NCI-H2196 (cell line): ENCODE results near the gene SLC25A43.
A peak's percentile ranks its signal among the peaks of the same experiment; 100 is the strongest.

Experiments used
- DNase-seq: peaks from one replicate; lab custom pipeline; 2025; ENCODE audit not compliant: unreplicated experiment; lab: John Stamatoyannopoulos, UW

The SLC25A43 gene

DNA sequence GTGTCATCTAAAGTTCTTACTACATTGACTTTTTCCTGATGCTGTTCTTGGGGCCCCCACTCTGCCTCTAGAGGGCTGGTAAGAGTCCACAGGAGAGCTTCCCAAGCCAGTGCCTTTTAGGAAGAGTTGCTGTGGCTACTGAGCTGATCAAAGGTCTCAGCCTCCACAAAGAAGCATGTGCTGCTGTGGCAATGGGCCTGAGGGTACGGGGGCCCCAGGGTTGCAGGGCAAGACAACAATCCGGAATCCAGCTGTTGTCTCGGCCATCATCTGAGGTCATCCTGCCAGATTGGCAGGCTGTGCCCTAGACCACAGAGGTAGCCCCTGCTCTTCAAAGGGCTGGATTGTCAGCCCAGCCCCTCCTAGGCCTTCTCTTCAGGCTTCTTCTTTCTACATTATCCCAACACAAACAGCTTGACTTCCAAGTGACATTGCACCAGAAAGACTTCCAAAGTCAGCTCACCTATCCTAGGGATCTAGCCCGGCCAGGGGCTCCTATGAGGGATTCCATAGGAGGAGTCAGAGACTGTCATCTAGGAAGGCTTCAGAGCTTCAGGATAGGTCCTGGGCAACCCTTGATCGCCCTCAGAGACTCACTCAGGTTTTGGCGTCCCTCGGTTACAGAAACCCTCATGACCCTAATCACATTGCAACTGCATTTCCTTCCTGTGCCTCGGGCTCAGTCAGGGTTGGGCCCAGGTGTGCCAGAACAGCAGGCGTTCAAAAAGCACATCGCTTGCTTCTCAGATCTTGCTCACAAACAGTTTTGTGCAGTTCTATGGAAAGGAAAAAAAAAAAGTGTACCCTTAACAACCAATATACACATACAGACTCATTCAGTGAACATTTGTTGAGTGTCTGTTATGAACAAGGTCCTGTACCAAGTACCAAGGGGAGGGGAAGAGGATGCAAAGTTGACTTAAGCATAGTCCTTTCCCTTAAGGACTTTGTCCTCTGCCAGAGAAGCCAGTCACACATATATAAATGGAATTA is 96.9 kb downstream of the SLC25A43 start:
- no peak for DNase-seq

DNA sequence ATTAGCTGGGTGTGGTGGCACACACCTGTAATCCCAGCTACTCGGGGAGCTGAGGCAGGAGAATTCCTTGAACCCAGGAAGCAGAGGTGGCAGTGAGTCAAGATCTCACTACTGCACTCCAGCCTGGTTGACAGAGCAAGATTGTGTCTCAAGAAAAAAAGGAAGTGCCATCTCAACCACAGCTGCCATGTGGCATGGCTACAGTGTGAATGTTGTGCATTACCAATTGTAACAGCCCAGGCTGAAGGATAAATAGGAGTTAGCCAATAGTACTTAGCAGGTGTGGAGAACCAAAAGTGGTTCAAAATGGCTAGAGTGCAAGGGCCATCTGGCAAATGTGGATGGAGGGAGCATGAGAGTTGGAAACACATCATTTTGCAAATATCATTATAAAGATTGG is 98.0 kb downstream of the SLC25A43 start:
- DNase-seq, result no peak

DNA sequence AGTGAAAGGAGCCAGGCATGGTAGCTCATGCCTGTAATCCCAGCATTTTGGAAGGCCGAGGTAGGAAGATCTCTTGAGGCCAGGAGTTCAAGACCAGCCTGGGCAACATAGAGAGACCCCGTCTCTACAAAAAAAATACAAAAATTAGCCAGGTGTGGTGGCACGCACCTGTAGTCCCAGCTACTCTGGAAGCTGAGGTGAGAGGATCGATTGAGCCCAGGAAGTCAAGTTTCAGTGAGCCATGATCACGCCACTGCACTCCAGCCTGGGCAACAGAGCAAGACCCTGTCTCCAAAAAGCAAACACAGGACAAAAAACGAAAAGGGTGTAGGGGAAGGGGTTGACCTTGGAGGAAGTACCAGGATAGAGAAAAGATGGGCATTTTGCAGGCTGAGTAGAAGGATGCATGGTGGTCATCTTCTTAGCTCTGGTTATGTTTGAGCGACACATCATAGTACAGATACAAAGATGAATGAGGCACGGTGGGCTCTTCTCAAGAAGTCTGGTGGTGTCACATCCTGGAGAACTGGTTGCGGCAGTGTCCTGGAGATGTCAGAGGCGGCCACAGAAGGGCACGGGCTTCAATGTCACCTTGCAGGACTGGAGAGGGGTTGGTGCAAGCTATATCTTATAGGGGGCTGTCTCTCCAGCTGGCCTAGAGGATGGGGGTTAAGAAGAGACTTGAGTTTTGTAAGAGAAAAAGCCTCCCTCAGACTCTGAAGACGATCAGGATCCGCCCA is 101.1 kb downstream of the SLC25A43 start:
- DNase-seq, result no peak

DNA sequence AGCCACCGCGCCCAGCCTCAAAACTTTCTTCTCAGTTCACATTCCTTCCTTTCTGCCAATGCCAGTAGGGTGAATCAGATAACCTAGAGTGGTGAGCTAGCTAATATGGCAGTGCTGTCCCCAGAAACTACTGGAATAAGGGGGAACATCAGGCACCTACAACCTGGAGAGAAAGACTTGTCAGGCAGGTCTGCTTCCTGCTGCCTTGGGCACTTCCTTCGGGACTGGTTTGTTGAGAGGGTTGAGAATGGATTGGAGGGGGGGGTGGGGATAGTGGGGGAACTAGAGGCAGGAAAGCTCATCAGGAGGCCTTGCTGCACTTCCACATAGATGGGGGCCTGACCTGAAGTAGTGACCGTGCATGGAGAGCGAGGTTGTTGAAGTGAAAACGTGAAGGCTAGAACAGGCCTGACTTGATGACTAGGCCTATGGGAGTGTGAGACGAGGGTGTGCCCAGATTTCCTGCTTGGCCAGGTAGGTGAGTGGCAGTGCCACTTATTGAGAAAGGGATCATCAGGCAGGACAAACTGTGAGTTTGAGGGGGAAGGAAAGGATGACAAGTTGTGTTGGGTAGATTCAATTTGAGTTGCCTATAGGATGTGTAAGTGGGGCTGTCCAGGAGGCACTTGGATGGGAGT is 102.5 kb downstream of the SLC25A43 start:
- DNase-seq, result no peak

DNA sequence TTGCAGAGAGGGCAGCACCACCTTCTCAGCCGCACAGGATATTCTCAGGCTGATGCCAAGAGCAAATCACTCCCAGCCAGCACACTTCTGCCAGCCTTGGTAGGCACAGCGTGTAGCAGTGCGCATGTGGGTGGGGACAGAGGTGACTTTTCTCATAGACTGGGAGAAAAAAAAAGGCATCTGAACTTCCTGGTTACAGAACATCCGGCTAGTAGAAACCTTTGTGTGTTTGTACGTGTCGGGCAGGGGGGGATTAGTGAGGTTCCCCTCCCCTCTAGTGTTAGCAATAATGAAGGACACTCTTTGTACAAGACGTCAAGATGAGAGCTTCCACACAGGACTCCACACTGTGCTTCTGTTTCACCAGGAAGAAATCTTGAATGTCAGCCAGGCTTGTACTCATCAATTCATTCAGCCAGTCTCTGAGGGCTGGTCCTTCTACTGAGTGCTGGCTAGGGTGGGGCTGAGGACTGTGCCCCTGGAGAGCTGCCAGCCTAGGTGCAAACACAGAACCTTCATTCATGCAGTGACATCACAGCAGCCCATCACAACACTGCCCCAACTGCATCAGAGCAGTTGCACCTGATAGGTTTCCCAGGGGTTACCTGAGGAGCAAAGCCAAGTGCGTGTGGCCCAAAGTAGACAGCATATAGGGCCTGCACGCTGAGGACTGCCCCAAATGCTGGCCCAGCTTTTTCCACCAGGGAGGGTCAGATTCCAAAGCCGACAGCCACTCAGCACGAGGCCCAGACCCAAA is 103.8 kb downstream of the SLC25A43 start:
- DNase-seq, result peak; percentile 65

DNA sequence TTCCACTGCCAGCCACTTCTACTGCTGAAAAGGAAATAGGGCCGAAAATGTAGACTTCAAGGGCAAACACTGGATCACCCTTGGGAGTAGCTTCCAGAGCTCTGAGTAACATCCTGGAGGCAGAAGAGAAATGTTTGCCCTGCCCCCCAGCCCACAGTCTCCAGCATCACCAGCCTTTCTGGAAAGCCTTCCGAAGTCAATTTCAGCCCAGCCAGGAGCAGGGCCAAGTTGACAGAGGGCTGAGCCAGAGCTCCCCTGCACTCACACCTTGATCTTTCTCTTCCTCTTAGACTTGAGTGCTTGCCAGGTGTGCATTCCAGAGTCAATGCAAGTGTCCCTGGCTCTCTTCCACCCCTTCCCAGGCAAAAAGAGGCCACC is 104.3 kb downstream of the SLC25A43 start:
- DNase-seq, result peak; percentile 36
